GM12891 (cell line): ENCODE data around the gene MAN2C1.

Source experiments
- POLR2A ChIP-seq: IDR thresholded peaks from 2 replicates; pipeline ENCODE4 v1.6.1; 2011; ENCODE audit warnings: low read depth, low read length, control low read depth
- POU2F2 ChIP-seq: IDR thresholded peaks from 2 replicates; pipeline ENCODE4 v1.6.1; 2011; ENCODE audit warnings: low read depth, mild to moderate bottlenecking, control low read depth, low read length, moderate library complexity
- SPI1 ChIP-seq: IDR thresholded peaks from 2 replicates; pipeline ENCODE4 v1.6.1; 2011; ENCODE audit warnings: low read depth, low read length, control low read depth
- TAF1 ChIP-seq: IDR thresholded peaks from 2 replicates; pipeline ENCODE4 v1.6.1; 2011; ENCODE audit warnings: low read depth, low read length, control low read depth

DNA sequence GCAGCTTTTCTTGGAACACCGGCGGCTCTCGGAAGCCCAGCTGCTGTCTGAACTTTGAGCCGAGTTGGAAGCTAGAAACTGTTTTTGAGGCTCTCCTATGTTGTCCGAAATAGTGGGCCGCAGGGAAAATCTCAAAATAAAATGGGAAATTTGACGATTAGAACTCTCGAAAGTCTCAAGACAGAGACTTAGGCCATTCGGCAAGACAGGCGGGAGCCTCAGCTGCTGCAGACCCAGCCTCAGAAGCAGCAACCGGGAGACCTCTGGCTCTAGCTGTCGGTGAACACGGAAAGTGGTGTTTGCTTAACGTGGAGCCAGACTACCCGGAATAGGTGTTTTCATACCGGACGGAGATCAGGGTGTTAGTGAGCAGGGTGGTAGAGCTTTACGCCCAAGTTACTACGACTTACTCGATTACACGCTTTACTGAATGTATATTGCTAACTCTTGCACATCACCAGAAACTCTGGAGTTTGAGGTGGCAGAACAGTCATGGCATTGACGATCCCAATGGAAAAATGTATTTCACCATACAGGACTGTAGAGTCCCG lies 357 bp upstream of the MAN2C1 start:
- no peak for TF ChIP-seq POU2F2
- TF ChIP-seq SPI1: no peak
- no peak for TF ChIP-seq TAF1
- TF ChIP-seq POLR2A: no peak
